ENCODE measurements around the gene BCAS3.

BCAS3 gene

DNA sequence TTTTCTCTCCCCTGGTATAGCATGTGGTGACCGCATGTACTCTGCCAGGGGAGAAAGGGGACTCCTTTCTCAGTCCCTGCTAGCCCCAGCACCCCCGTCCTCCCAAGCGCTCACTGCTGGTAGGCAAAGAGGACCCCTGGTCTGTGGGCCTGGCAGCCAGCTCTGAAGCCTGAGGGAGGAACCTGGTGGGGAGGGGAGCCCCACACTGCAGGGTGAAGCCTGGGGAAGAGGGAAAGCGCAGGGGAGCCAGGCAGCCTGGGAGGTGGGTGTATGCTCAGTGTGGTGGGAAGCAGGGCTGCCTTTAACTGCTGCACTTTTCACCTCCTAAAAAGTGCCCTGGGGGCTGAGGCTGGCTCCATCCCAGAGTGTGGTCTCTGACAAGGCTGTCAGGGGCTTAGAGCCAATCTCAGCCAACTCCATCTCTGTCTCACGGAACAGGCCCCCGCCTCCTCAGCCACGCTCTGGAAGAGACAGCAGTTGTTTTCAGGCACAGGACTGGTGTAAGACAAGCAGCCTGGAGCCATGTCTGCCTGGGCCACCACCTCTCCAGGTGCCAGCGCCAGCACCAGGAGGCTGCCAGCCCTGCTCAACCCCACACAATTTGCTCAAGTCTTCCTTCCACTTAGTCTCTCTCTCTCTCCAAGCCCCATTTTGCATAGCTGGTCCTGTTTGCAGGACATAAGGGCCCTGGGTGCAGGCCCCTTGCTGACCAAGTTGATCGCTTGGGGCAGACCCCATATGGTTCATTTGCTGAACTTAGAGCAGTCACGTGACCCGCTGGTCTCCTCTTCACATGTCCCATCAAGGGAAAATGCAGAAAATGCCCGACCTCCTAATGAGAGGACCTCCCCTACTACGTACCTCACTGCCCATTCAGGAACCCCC lies 707.3 kb downstream of the BCAS3 start:
- no peak for DNase-seq (ENCODE audit: low read depth)

DNA sequence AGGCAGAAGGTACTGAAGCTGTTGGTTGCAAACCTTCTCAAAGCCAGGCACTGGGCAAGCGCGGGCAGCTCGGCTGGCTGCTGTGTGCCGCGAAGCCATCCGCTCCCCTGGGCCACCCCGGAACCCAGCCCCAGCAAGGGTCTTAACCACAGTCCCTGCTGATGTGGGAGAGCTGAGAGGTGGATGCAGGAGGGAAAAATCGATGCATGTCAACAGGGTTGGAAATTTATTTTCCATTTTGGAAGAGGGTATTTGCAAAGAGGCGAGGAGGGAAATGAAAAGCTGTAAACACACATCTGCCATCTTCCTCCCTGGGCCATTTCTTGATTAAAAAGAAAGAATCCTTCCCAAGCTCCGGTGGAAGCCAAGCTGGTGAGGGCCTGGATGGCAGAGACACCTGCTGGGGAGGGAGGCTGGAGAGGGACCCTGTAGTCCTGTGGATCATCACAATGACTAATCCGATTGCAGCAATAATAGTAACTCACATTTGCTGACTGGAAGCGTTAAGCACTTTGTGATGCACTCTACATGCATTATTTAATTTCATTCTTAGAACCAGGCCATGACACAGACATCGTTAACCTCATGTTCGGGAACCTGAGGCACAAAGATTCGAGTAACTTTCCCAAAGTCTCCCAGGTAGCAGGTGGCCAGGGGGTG lies 708.1 kb downstream of the BCAS3 start:
- no peak for DNase-seq (ENCODE audit: low read depth)

GRCh38 chr17:61386251-61386650 lies 708.6 kb downstream of the BCAS3 start:
- DNase-seq (ENCODE audit: low read depth): no peak

GRCh38 chr17:61387011-61387410 lies 709.4 kb downstream of the BCAS3 start:
- no peak for DNase-seq (ENCODE audit: low read depth)

DNA sequence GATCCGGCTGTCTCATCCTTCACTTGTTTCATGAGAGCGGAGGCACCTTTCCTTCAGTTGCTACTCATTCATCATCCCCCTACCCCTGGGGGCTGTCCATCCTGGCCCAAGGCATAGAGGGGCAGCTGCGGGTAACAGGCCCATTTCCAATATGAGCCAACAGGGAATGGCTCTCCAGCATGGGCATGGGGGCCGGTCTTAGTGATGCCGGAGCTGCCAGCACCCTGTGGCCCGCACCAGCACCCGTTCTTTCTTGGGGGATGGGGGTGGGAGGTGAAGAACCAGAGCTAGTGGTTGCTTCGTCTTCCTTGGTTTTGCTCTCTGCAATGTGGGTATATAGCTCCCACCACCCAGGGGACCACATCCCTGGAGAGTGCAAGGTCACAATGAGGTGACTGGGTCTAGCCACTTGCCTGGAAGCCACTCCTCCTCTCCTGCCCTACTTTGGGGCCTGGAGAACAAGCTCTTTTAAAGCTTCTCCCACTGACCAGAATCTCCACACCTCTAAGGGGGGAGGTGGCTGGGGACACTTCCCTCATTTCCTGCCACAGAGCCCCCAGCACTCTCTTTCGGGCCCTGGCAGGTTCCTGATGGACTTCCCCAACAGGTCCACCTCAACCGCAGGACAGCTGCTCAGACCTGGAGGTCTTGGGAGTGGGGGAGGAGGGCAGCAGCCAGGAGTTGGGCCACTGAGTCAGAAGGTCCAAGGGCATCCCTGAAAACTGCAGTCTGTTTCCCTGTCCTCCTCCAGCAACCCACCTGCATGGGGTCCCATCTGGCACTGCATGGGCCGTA lies 710.1 kb downstream of the BCAS3 start:
- no peak for DNase-seq (ENCODE audit: low read depth)

DNA sequence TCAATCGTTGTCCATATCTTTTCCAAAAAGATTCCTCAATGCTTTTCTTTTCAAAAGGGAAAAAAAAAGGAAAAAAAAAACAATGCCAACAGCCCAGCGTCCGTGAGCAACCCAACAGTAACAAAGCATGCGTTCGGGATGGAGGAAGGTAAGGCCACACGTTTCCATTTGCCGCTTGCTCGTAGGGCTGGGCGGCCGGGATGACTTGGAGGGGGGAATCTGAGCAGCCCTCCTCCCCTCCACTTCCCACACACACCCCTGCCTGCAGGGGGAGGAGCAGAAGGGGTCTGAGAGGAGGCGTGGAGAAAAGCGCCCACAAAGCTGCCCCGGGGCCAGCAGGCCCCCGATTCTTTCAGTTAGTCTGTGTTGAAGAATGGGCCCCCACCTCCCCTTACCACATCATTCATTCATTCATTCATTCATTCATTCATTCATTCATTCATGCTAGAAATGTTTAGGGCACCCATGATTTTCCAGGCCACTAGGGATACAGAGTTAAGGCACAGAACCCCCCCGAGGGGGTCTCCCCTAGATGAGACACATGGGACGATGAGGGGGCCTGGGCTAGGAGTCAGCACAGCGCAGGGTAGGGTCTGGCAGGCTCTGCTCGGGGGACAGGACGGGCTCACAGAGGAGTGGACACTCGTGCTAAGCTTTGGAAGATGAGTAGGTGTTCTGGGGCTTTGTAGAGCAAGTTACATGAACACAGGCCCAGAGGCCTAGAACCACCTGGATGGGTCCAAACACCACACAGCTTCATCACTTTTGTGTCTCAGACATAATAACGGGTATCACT lies 711.1 kb downstream of the BCAS3 start:
- DNase-seq (ENCODE audit: low read depth): no peak

- DNase-seq (ENCODE audit: low read depth): no peak
These were observed 712.2 kb downstream of the BCAS3 start for GRCh38 chr17:61389670-61390478.

- DNase-seq (ENCODE audit: low read depth): no peak
These were observed 712.8 kb downstream of the BCAS3 start for GRCh38 chr17:61390479-61390791.

GRCh38 chr17:61391595-61392291 lies 714.1 kb downstream of the BCAS3 start:
- no peak for DNase-seq (ENCODE audit: low read depth)

DNA sequence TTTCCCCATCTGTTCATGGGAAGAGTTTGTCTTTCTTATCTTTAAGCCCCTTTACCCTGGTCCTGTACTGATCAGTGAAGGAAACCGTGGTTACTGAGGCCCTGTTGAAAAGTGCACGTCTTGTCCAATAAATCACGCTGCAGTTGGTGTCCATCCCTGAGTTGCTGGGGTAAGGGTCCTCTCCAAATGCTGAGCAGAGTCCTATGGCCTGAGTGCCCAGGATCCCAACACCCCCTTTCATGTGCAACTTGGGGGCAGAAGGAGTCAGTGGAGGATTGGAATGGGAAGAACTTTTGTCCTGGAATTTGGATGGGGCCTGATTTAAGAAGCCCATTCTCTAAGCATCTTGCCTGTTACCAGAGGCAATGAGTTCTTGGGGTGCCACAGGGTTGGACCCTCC lies 715.0 kb downstream of the BCAS3 start:
- DNase-seq (ENCODE audit: low read depth): no peak

- DNase-seq (ENCODE audit: low read depth): no peak
These were observed 715.9 kb downstream of the BCAS3 start for GRCh38 chr17:61393550-61393903.

DNA sequence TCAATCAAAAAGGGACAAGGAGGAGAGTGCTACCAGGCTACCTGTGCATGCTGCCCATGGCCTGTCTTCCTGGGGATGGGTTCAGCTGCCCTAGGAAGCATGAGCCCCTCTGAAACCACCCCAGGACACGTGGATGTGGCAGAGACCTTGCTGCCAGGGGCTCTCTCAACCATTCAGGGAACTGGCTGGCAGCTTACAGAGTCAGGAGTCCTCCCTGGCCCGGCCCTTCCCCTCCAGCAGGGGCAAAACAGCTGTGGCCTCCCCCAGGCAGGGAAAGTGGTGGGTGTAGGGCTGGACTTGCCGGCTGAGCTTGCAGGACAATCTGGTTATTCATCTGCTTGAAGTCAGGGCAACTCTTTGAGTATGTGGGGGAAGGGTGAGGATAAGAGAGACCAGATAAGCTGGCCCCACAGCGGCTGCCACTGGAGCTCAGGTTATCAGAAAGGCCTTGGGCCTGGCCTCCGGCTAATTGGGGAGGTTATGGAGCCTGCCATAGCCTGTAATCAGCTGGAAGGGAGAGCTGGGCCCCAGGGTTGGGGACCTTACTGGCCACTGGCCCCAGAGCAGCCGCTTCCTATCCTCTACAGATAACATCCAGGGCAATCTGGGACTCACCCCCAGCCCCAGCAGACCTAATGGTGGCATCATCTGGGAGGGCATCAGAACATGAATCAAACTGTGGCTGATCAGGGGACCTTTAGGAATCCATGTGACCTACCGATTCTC lies 716.4 kb downstream of the BCAS3 start:
- DNase-seq (ENCODE audit: low read depth): no peak

DNA sequence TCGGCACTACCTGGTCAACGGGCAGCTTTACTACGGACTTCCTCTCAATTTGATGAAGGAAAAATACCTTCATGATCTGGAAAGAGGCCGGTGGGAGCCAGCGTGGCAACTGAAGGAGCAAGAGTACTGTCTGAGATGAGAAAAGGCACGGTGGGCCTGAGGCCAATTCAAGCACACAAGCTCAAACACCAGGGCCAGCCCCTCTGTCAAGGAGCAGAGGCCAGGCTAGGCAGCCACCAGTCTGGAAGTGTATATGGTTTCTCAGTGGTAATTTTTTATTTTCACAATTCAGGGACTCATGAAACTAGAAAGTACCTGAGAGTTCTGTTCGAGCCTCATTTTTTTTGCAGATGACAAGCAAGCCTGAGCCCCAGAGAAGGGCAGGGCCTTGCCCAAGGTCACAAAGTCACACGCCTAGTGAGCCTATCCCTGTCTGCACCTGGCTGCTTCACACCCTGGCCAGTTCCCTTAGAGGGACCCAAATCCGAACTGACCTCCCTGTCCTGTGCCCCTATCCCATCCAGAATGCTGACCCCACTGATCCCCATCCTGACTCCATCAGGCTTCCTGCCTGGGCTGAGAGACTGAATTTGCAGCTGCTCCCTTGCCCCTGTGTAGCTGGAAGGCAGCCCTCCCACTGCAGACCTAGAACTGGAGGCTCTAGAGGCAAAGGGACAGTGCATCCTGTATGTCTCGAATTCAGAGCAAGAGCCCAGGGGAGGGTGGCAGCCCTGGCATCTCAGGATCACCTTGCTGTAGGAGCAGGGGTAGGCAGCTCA lies 717.2 kb downstream of the BCAS3 start:
- DNase-seq (ENCODE audit: low read depth): no peak

GRCh38 chr17:61395409-61395982 lies 717.8 kb downstream of the BCAS3 start:
- DNase-seq (ENCODE audit: low read depth): no peak

DNA sequence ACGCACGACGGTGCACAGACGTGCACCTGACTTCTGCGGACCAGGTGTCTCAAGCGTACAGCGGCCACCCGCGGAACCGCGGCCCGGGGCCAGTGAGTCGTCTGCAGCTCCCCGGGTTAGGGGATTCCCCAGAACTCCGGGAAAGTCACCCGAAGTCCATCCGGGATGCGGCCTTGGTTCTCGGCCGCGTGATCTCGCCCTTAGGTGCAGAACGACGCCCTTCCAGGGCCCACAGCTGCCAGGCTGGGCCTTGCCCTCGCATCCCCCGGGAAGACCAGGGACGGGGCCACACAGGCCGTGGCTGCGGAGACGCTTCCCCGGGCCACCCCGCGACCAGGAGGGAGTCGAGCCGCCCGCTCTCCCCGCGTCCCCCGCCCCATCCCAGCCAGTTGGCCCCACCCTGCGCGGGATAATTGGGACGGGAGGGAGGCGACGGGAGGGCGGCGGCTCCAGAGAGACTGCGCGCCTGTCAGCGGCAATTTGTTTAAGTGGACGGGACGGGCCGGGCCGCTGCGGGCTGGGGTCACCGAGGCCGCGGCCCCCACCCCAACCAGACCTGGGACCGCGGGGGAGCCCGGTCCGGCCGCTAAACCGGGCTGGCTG lies 718.4 kb downstream of the BCAS3 start:
- DNase-seq (ENCODE audit: low read depth): no peak

GRCh38 chr17:61396586-61397085 lies 719.0 kb downstream of the BCAS3 start:
- DNase-seq (ENCODE audit: low read depth): no peak

DNA sequence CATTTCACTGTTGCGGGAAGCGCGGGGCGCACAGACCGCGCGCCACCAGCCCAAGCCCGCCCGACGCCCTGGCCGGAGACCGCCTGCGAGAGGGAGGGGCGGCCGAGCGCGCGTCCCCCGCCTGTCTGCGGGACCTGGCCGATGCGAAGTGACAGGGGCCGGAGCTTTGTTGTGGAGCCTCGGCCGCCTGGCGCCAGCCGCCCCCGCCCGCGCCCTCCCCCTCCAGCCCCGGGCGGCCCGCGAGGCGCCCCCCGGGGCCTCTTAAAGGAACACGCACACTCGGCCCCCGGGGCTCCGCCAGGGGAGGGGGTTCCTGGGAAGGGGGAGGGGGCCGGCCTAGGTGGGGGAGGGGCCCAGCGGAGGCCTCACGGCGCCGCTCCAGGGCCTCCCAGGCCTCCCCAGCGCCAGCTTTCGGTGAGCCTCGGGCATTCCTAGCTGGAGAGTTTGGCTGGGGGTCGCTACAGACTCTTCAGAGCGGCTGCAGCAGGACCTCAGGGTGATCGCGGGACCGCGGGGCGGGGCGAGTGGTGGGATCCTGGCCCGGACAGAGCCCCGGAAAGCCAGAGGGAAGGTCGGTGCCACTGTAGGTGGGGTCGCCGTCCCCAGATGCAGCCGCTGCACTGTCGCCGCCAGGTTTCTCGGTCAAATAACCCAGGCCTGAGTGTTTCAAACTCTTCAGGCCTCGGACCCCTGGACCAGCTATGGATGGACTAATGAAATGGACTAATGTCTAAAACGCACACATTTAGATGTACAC lies 719.6 kb downstream of the BCAS3 start:
- no peak for DNase-seq (ENCODE audit: low read depth)

All from activated T-helper 1 cell treated with Interleukin-2 at 50 U/mL for 16 hours (primary cell).